D721Med (cell line): ENCODE results near the gene BBS1.

ENCODE experiments used
- DNase-seq: peaks from one replicate; pipeline ENCODE4 v3.0.0; 2011; ENCODE audit warnings: low spot score; ENCODE audit not compliant: insufficient read length
- FAIRE-seq: peaks from 2 replicates; lab custom pipeline; 2011; peaks lifted over from hg19 to GRCh38; lab: Jason Lieb, UNC
- CTCF ChIP-seq: IDR thresholded peaks from 2 replicates; pipeline ENCODE4 v1.5.1; 2012; ENCODE audit warnings: mild to moderate bottlenecking, control low read depth; ENCODE audit not compliant: insufficient read depth; ENCODE audit errors: missing control alignments

The BBS1 gene

DNA sequence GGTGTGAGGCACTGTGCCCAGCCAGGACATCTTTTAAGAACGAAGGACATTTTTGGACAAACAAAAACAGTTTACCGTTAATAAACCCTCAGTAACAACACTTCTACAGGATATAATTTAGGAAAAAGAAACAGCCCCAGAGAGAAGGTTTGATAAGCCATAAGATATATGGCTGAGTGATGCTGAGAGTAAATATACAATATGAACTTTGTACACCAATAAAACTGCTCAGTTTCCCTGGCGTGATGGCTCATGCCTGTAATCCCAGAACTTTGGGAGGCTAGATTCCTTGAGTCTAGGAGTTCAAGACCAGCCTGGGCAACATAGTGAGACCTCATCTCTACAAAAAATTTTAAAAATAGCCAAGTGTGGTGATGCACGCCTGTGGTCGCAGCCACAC lies 11.9 kb upstream of the BBS1 start:
- no peak for TF ChIP-seq CTCF
- FAIRE-seq (no peak), DNase-seq (no peak)

- no peak for FAIRE-seq
- TF ChIP-seq CTCF = no peak
- no peak for DNase-seq
These were observed 5.1 kb upstream of the BBS1 start for GRCh38 chr11:66505276-66505816.

DNA sequence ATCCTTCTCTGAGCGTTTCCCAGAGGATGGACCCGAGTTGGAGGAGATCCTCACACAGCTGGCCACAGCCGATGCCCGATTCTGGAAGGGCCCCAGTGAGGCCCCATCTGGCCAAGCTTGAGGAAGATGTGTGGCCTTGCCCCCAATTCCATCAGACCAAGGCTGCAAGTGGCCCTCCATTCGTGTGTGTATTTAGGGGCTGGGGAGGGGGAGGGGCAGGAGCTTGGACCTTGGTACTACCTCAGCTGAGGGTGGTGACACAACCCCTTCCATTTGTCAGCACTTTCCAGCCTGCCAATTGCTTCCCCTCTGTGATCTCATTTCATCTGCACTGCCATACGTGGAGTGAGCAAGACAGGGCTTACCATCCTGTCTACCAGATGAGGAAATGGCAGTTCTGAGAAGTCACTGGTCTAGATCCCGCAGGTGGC lies 1.3 kb upstream of the BBS1 start:
- DNase-seq = no peak
- FAIRE-seq = no peak
- no peak for TF ChIP-seq CTCF

GRCh38 chr11:66510990-66511339 lies 530 bp downstream of the BBS1 start:
- no peak for DNase-seq
- TF ChIP-seq CTCF = no peak
- no peak for FAIRE-seq

DNA sequence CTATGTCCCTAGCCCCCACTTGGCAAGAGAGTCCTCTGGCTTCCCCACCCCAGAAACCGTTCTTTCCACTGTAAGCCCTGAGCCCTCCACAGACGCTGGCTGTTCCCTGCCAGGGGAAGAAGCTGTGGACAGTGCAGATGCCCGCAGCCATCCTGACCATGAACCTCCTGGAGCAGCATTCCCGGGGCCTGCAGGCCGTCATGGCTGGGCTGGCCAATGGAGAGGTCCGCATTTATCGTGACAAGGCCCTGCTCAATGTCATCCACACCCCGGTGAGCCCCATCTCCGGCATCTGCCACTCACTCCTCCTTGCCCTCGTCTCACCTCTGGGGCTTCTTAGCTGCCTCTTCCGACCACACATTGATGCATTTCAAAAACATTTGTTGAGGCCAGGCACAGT lies 13.2 kb downstream of the BBS1 start:
- FAIRE-seq (no peak), DNase-seq (no peak)
- no peak for TF ChIP-seq CTCF

- no peak for FAIRE-seq
- no peak for TF ChIP-seq CTCF
- DNase-seq = no peak
These were observed 14.0 kb downstream of the BBS1 start for GRCh38 chr11:66524304-66525040.

DNA sequence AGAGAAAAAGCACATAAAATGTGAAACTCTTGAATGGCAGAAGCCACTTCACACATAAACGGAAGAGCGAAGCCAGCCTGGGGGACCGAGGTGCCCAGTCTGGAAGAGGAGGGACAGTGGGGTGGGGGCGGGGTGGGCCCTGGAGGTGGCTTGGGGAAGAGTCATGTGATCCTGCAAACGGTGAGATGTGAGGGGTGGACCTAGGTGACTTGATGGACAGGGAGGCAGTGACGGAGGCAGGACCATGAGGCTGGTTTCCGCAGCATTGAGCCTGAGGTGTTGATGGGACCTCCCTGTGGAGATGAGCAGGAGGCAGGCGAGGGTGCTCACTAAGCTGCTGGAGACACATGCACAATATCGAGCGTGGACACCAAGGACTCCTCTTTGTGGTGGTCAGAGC lies 18.6 kb downstream of the BBS1 start:
- DNase-seq (no peak), FAIRE-seq (no peak)
- no peak for TF ChIP-seq CTCF
